GM20000 (cell line): ENCODE results near the gene ADGRA1.
A peak's percentile ranks its signal among the peaks of the same experiment; 100 is the strongest.

Experiments
- DNase-seq: peaks from one replicate; pipeline ENCODE4 v3.0.0; 2012; ENCODE audit warnings: low spot score
- CTCF ChIP-seq: IDR thresholded peaks from 2 replicates; pipeline ENCODE4 v1.5.1; 2012; ENCODE audit warnings: mild to moderate bottlenecking, control low read depth; ENCODE audit errors: extremely low read depth, missing control alignments

Gene ADGRA1

GRCh38 chr10:133159611-133159949 is 71.9 kb downstream of the ADGRA1 start:
- DNase-seq = no peak
- TF ChIP-seq CTCF = no peak

- TF ChIP-seq CTCF = no peak
- DNase-seq = peak; percentile 73
These were observed 72.5 kb downstream of the ADGRA1 start, which contains the start of gene KNDC1 for GRCh38 chr10:133159950-133160825. TSS of gene KNDC1 (plus strand) at chr10:133160219. CDS start at chr10:133160468, 249 bp downstream.

GRCh38 chr10:133160826-133161471 is 73.2 kb downstream of the ADGRA1 start:
- no peak for TF ChIP-seq CTCF
- peak; percentile 45 for DNase-seq

- DNase-seq = no peak
- TF ChIP-seq CTCF = no peak
These were observed 73.9 kb downstream of the ADGRA1 start for GRCh38 chr10:133161486-133162109.

GRCh38 chr10:133162178-133162909 is 74.6 kb downstream of the ADGRA1 start:
- TF ChIP-seq CTCF = no peak
- no peak for DNase-seq

DNA sequence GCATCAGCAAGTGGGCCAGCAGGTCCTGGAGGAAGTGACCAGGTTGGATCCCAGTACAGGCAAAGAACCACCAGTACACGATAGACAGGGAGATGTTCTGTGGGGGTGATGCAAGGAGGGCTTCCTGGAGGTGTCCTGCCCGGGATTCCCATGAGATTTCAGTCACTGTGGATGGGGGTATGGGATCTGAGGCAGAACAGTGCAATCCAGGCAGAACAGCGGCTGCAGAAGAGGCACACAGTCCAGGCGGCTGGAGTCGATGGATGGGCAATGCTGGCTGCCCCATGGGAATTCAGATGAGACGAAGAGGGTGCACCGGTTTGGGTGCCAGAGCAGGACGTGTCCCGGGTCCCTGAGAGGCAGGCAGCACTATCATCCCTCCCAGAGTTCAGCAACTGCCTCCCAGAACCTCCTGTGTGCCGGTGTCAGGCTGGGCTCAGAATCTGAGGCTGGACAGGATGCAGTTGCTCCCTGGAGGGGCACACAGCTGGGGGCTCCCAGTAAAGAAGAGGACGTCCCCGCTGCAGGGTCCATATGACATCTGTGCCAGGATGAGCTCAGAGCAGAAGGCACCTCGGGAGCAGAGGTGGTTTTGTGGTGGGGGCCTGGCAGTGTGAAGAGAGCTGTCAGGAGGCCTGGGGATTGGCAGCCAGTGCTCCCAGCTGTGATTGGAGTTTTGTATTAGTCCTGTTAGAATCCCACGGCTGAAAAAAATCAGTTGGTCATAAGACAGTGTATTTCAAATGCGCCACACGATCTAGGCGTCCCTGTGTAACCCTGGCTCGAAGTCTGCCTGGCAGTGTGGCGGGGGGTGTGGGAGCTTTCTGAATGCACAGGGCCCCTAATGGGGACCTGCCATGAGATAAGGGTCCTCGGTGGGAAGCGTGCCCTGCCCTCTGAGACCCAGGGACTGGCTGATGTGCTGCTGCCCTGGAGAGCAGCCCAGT is 75.5 kb downstream of the ADGRA1 start:
- DNase-seq = no peak
- TF ChIP-seq CTCF = no peak
